GM12864 (cell line): ENCODE results near the gene PEMT.

ENCODE experiments used
- DNase-seq: peaks from one replicate; pipeline ENCODE4 v3.0.0-alpha.2; 2011; ENCODE audit warnings: low read depth
- H3K4me3 ChIP-seq: 2 replicates; pipeline ENCODE4 v1.5.1; 2011; ENCODE audit warnings: mild to moderate bottlenecking, low read depth, low read length, control low read depth
- TF ChIP-seq, protein P1 (sequence below): IDR thresholded peaks from 2 replicates; pipeline ENCODE4 v1.5.1; 2011; ENCODE audit warnings: low read depth, mild to moderate bottlenecking, moderate library complexity, low read length, control low read depth, inconsistent platforms; ENCODE audit errors: missing control alignments

The PEMT gene

DNA sequence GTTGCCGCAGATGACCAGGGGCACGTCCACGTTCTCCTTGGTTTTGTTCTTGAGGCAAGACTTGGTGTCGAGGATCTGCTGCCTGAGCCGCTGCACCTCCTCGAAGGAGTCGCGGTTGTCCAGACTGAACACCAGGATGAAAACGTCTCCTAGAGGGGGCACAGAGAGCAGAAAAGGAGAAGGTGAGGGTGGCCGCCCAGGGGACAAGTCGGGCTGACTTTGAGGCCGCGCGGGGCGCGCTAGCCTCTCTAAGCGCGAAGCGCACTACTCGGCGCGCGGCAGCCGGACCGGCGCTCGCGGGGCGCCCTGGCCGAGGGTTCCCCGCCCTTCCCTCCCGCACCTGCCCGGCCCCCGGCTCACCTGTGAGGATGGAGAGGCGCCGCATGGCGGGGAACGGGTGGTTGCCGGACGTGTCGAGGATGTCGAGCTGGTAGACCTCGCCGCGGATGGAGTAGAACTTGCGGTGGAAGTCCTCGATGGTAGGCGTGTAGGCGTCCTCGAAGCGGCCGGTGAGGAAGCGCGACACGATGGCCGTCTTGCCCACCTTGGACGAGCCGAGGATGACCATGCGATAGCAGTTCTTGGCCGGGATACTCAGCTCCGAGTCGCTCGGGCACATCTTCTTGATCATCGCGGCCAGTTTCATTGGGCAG, 95.8 kb downstream of the PEMT start:
- TF ChIP-seq, protein P1, sequence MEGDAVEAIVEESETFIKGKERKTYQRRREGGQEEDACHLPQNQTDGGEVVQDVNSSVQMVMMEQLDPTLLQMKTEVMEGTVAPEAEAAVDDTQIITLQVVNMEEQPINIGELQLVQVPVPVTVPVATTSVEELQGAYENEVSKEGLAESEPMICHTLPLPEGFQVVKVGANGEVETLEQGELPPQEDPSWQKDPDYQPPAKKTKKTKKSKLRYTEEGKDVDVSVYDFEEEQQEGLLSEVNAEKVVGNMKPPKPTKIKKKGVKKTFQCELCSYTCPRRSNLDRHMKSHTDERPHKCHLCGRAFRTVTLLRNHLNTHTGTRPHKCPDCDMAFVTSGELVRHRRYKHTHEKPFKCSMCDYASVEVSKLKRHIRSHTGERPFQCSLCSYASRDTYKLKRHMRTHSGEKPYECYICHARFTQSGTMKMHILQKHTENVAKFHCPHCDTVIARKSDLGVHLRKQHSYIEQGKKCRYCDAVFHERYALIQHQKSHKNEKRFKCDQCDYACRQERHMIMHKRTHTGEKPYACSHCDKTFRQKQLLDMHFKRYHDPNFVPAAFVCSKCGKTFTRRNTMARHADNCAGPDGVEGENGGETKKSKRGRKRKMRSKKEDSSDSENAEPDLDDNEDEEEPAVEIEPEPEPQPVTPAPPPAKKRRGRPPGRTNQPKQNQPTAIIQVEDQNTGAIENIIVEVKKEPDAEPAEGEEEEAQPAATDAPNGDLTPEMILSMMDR = no peak
- no peak for DNase-seq
- H3K4me3 ChIP-seq = peak overlapping the region; percentile 55; the same call in 1 of the 2 replicates

DNA sequence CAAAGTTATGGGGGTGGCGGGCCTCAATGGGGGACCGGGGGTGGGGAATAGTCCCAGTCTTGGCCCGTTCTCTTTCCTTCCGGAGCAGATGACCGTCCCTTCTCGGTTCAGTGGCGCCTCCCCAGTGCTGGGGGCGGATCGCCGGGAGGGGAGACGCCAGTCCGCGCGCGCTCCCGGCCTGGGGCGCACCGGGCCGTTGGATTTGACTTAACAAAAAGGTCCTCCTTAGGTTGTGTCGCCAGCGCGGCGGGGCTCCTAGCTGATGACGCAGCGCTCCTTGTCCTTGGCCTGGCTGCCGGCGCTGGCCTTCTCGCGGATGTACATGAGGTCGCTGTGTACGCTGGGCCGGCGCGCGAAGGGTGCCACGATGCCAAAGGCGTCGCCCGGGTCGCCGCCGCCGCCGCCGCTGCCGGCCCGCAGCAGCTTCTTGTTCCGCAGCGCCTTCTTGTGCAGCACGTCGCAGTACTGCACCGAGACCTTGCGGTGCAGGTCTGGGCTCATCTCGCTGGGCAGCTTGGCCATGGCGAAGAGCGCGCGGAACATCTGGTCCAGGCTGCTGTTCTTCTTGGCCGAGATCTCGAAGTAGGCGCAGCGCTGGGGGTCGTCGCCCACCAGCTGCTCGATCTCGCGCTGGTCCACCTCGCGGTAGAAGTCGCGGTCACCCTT, 96.5 kb downstream of the PEMT start:
- no peak overlapping the region for H3K4me3 ChIP-seq
- TF ChIP-seq, protein P1 = no peak
- no peak for DNase-seq

DNA sequence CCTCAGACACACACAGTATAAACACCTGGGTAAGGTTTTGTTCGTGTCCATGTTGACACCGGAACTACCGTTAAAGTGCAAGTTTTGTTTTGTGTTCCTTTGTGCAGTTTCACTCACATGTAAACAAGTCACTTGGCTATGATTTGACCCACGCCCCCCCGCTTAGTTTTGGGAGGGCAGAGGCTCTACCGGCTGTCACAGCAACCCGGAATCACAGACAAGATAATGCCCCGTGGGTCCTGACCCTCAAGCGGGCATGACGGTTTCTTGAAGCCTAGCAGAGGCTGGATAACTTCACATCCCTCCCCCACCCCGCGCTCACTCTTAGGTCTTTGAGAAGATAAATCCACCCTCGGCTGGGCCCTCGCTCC, 97.0 kb downstream of the PEMT start:
- no peak overlapping the region for H3K4me3 ChIP-seq
- no peak for DNase-seq
- TF ChIP-seq, protein P1 = no peak

DNA sequence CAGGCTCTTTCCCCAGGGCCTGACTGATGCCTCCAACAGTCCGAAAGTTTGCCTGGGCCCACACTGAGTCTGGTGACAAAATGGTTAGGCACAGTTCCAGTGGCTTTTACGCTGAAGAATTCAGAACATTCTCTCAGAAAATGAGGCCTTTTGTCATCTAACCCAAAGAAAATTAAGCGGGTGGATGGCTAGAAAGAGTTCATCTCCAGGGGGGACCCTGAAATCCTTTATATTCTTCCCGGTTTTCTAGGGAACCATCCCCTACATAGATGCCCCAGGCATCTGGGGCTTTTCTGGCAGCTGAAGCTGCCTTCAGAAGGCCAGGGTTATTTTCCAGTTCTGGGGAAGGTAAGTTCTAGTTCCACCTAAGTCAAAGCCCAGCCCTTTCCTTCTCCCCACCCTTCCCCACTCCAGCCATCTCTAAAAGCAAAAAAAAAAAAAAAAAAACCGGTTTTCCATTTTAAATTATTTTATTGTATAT, 97.5 kb downstream of the PEMT start:
- no peak for DNase-seq
- no peak overlapping the region for H3K4me3 ChIP-seq
- TF ChIP-seq, protein P1 = no peak

DNA sequence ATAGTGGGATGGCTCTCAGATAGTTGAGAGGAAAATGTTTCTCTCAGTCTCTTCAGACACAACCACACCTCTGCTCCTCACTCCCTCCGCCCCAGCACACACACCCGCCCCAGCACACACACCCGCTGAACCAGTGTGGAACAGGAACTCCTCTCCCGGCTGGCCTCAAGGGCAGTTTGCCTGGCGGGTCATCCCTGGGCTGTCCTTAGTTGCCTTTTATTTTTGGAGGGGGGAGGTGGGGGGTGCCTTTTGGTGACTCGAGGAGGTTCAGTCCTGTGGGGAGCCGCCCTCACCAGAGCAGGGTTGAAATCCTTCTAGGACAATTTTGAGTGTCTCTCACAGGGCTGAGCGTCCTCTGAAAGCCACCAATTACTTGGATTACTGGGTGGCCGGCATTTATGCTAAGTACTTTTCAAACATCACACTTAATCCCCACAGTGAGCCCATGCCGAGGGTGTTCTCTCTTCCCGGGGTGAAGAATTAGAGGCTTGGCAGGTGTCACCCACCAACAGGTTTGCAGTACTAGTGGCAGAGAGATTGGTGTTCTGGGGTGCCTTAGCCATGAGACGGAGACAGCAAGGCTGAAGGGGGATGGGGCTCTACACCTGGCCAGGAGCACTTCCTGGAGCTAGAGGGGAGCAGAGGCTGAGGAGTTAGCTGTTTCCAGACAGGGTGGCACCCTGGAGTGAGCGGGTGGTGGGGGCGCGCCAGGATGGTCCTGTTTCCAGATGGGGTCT, 98.1 kb downstream of the PEMT start:
- TF ChIP-seq, protein P1 = no peak
- DNase-seq = no peak
- H3K4me3 ChIP-seq = no peak overlapping the region

DNA sequence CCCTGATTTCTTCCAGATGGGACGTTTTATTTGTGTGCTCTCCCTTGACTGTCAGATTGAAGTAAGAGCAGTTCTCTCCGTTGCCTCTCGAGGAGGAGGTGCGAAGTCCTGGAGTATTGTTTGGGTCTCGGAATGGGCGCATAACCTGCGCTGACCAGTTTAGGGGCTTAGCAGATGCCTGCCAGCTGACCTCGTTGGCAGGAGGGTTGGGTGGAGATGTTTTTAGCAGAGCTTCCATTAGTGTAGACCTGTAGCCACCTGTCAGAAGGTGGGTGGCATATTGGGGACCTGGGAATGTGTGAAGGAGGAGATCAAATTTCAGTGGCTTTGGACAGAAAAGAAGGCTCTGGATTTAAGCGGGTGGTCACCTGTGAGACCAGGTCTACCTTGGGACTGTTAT, 98.9 kb downstream of the PEMT start:
- TF ChIP-seq, protein P1 = no peak

DNA sequence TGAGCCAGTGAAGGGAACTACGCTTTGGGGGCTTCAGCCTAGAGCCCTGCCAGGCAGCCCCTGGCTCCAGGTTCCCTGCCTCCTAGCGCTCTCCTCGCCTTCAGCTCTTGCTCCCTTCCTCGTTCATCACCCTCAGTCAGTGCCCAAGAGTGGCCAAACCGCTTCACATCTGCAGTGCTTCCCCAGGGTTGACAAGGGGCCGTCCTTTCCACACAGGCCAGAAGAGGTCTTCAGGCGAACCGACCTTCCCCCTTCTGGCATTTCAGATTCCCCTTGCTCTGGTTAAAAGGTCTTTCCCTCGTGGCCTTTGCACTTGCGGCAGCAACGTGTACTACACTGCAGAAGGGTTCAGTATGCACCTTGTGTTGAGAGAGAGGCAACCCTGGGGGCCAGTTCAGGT, 99.4 kb downstream of the PEMT start:
- DNase-seq = no peak
- TF ChIP-seq, protein P1 = no peak
- no peak overlapping the region for H3K4me3 ChIP-seq

More for the DNA sequence above, 98.9 kb downstream of the PEMT start:
- no peak for DNase-seq
- H3K4me3 ChIP-seq = no peak overlapping the region
